GM23338 (cell line): ENCODE data around the gene PKNOX2. TPM values are rescaled to one million over a fixed set of nuclear protein-coding genes. Genes with fewer than 3 reads are reported as not detected.
A peak's percentile ranks its signal among the peaks of the same experiment; 100 is the strongest.

Experiments
- ATAC-seq: fragments of 200-7000 bp; cut with Tn5 transposase; 3 replicates; pipeline ENCODE4 v1.9.1; 2020
- DNase-seq: peaks from one replicate; pipeline ENCODE4 v3.0.0-alpha.2; 2015; ENCODE audit warnings: low spot score
- H2AFZ ChIP-seq: fragments of 200-600 bp; sonication (generic); 2 replicates; pipeline ENCODE4 v1.8.0; 2016; ENCODE audit warnings: antibody characterized with exemption, mild to moderate bottlenecking, moderate library complexity
- H3F3A ChIP-seq: fragments of 200-600 bp; sonication (generic); replicated peaks from 2 replicates; pipeline ENCODE4 v1.8.0; 2017; ENCODE audit warnings: antibody characterized with exemption, mixed run types, low read depth
- H3K27ac ChIP-seq: fragments of 200-600 bp; sonication (generic); 2 replicates; pipeline ENCODE4 v1.6.1; 2016; ENCODE audit warnings: low read depth
- H3K27me3 ChIP-seq: fragments of 200-600 bp; sonication (generic); 2 replicates; pipeline ENCODE4 v1.8.0; 2016; ENCODE audit warnings: mild to moderate bottlenecking, mixed run types, moderate library complexity; ENCODE audit not compliant: insufficient read depth
- H3K36me3 ChIP-seq: fragments of 200-600 bp; sonication (generic); 2 replicates; pipeline ENCODE4 v1.8.0; 2016; ENCODE audit warnings: mild to moderate bottlenecking; ENCODE audit not compliant: insufficient read depth
- H3K4me1 ChIP-seq: fragments of 200-600 bp; sonication (generic); 2 replicates; pipeline ENCODE4 v1.8.0; 2016; ENCODE audit warnings: mild to moderate bottlenecking, moderate library complexity; ENCODE audit not compliant: insufficient read depth
- H3K4me2 ChIP-seq: fragments of 200-600 bp; sonication (generic); 2 replicates; pipeline ENCODE4 v1.7.1; 2017; ENCODE audit warnings: mixed run types
- H3K4me3 ChIP-seq: fragments of 200-600 bp; sonication (generic); 2 replicates; pipeline ENCODE4 v1.6.1; 2016; ENCODE audit warnings: mixed run types
- H3K79me2 ChIP-seq: fragments of 200-600 bp; sonication (generic); replicated peaks from 2 replicates; pipeline ENCODE4 v1.8.0; 2017; ENCODE audit warnings: mild to moderate bottlenecking; ENCODE audit not compliant: insufficient read depth
- H3K9me2 ChIP-seq: fragments of 200-600 bp; sonication (generic); 2 replicates; pipeline ENCODE4 v1.8.0; 2017; ENCODE audit not compliant: insufficient read depth
- H4K20me1 ChIP-seq: fragments of 200-600 bp; sonication (generic); replicated peaks from 2 replicates; pipeline ENCODE4 v1.8.0; 2017; ENCODE audit warnings: mild to moderate bottlenecking; ENCODE audit not compliant: insufficient read depth
- H3K27ac Mint-ChIP-seq: 2 replicates; pipeline ENCODE4 v1.8.0; 2020; ENCODE audit warnings: inconsistent platforms, mild to moderate bottlenecking, moderate library complexity, mixed read lengths
- H3K27me3 Mint-ChIP-seq: 3 replicates; pipeline ENCODE4 v1.8.0; 2022; ENCODE audit warnings: low read depth, mild to moderate bottlenecking, moderate library complexity, mixed read lengths, inconsistent platforms; ENCODE audit not compliant: insufficient read depth, poor library complexity
- H3K36me3 Mint-ChIP-seq: 3 replicates; pipeline ENCODE4 v1.8.0; 2021; ENCODE audit warnings: low read depth, mild to moderate bottlenecking, inconsistent platforms, moderate library complexity, mixed read lengths
- H3K4me1 Mint-ChIP-seq: 3 replicates; pipeline ENCODE4 v1.8.0; 2020; ENCODE audit warnings: mild to moderate bottlenecking, inconsistent platforms, mixed read lengths
- H3K4me3 Mint-ChIP-seq: 3 replicates; pipeline ENCODE4 v1.8.0; 2021; ENCODE audit warnings: moderate library complexity, mild to moderate bottlenecking, inconsistent platforms, mixed read lengths
- H3K9me3 Mint-ChIP-seq: 3 replicates; pipeline ENCODE4 v1.8.0; 2020; ENCODE audit warnings: moderate library complexity, mild to moderate bottlenecking, inconsistent platforms, mixed read lengths
- CTCF ChIP-seq, 2 experiments: fragments of 200-600 bp in 1 of 2; sonication (generic) in 1 of 2; conservative IDR thresholded peaks; 2 replicates each; pipeline versions ENCODE4 v1.5.1 to v1.6.1; 2016 to 2017; ENCODE audit warnings: antibody characterized with exemption in 2 of 2, low read depth in 2 of 2, mild to moderate bottlenecking in 2 of 2, moderate library complexity in 1 of 2
- ETS1 ChIP-seq: IDR thresholded peaks from 2 replicates; pipeline ENCODE4 v1.6.1; 2016; ENCODE audit warnings: antibody characterized with exemption
- EZH2 ChIP-seq: fragments of 200-600 bp; sonication (generic); IDR thresholded peaks from one replicate; pipeline ENCODE4 v1.8.0; 2017; ENCODE audit warnings: antibody characterized with exemption, mild to moderate bottlenecking, low read depth; ENCODE audit not compliant: unreplicated experiment
- EZH2phosphoT487 ChIP-seq: fragments of 200-600 bp; sonication (generic); IDR thresholded peaks from one replicate; pipeline ENCODE4 v1.8.1; 2018; ENCODE audit warnings: antibody characterized with exemption; ENCODE audit not compliant: unreplicated experiment
- JUNB ChIP-seq: IDR thresholded peaks from one replicate; pipeline ENCODE4 v1.6.1; 2016; ENCODE audit warnings: antibody characterized with exemption; ENCODE audit not compliant: unreplicated experiment
- NANOG ChIP-seq: IDR thresholded peaks from 2 replicates; pipeline ENCODE4 v1.6.1; 2016; ENCODE audit warnings: antibody characterized with exemption, borderline replicate concordance
- POLR2AphosphoS5 ChIP-seq: IDR thresholded peaks from 2 replicates; pipeline ENCODE4 v1.6.1; 2016; ENCODE audit warnings: antibody characterized with exemption, low read depth
- REST ChIP-seq: IDR thresholded peaks from one replicate; pipeline ENCODE4 v1.6.1; 2018; ENCODE audit warnings: antibody characterized with exemption; ENCODE audit not compliant: unreplicated experiment
- STAT1 ChIP-seq: IDR thresholded peaks from one replicate; pipeline ENCODE4 v1.6.1; 2016; ENCODE audit warnings: antibody characterized with exemption; ENCODE audit not compliant: unreplicated experiment
- ZNF114 ChIP-seq: fragments of 250-450 bp; sonication (Bioruptor Pico); IDR thresholded peaks from 2 replicates; pipeline ENCODE4 v1.5.0; 2020; ENCODE audit warnings: mild to moderate bottlenecking, moderate library complexity
- ZNF331 ChIP-seq: fragments of 250-450 bp; sonication (Bioruptor Pico); IDR thresholded peaks from 2 replicates; pipeline ENCODE4 v1.5.0; 2020; ENCODE audit warnings: low read depth, mild to moderate bottlenecking, moderate library complexity
- polyA plus RNA-seq: library from polyadenylated mRNA; unstranded; fragments of >200 nt; fragmentation: Nextera tagmentation; extraction: Ambion mirVana; gene quantifications from 2 replicates; pipeline ENCODE4 v1.2.1, GENCODE V29; 2016
- total RNA-seq: library from RNA; depleted of rRNA; stranded (reverse); fragments of >200 nt; shearing (Covaris generic); gene quantifications from 2 replicates; pipeline ENCODE4 v1.2.3, GENCODE V29; 2014

The PKNOX2 gene
- total and polyA plus RNA-seq, 2 experiments from 2014 or later: 0.42 to 0.83 TPM

- no peak for TF ChIP-seq REST
- no peak for TF ChIP-seq POLR2AphosphoS5
- no peak for TF ChIP-seq ETS1
- TF ChIP-seq ZNF114 (CRISPR knock-in tag): no peak
- TF ChIP-seq NANOG: no peak
- TF ChIP-seq ZNF331 (CRISPR knock-in tag): no peak
These were observed 97.0 kb downstream of the PKNOX2 start (continued) for GRCh38 chr11:125261588-125261987.

- Histone ChIP-seq H3K4me3 (peak overlapping the region; percentile 49), H3K4me1 (peaks cover 25% of the 10 kb centered on the region; the same call in 1 of the 2 replicates)
- peaks cover 45% of the 10 kb centered on the region for H3K4me1 Mint-ChIP-seq
These were observed 97.8 kb downstream of the PKNOX2 start for GRCh38 chr11:125262194-125262829.

GRCh38 chr11:125262830-125263218 lies 98.3 kb downstream of the PKNOX2 start:
- H3K4me3 ChIP-seq: peak overlapping the region; percentile 49
- Mint-ChIP-seq H3K27ac (peak overlapping the region; percentile 42; the same call in 1 of the 2 replicates), H3K27me3 (peaks cover 31% of the 10 kb centered on the region), H3K4me1 (peaks cover 46% of the 10 kb centered on the region), H3K4me3 (peak overlapping the region; percentile 53), H3K36me3 (no peaks in the 10 kb centered on the region), H3K9me3 (no peaks in the 10 kb centered on the region)
- H3F3A ChIP-seq: no peaks in the 10 kb centered on the region
- no peaks in the 10 kb centered on the region for H3K36me3 ChIP-seq
- no peaks in the 10 kb centered on the region for H3K79me2 ChIP-seq
- peaks cover 35% of the 10 kb centered on the region for H3K27me3 ChIP-seq
- H3K27ac ChIP-seq: no peak overlapping the region
- H3K9me2 ChIP-seq: no peaks in the 10 kb centered on the region; the same call in 1 of the 2 replicates
- peak overlapping the region; percentile 99 for H2AFZ ChIP-seq
- peak overlapping the region; percentile 89 for H3K4me2 ChIP-seq
- DNase-seq (no peak), ATAC-seq (peak; percentile 66)
- TF ChIP-seq JUNB (no peak), EZH2phosphoT487 (no peak), POLR2AphosphoS5 (no peak), STAT1 (no peak), EZH2 (peak; percentile 36), CTCF (conservative IDR thresholded peaks at IDR 0.05; ENCODE audit: low read depth in 2 of 2) (no peak)
- peaks cover 25% of the 10 kb centered on the region; the same call in 1 of the 2 replicates for H3K4me1 ChIP-seq
- H4K20me1 ChIP-seq: no peaks in the 10 kb centered on the region

More at GRCh38 chr11:125262194-125262829, 97.8 kb downstream of the PKNOX2 start:
- peak; percentile 7 for ATAC-seq
- Histone ChIP-seq H3K27me3 (peaks cover 35% of the 10 kb centered on the region), H3K27ac (no peak overlapping the region), H3K36me3 (no peaks in the 10 kb centered on the region), H3F3A (no peaks in the 10 kb centered on the region), H3K9me2 (no peaks in the 10 kb centered on the region; the same call in 1 of the 2 replicates), H3K4me2 (peak overlapping the region; percentile 89), H2AFZ (peak overlapping the region; percentile 99), H4K20me1 (no peaks in the 10 kb centered on the region), H3K79me2 (no peaks in the 10 kb centered on the region)
- TF ChIP-seq NANOG: no peak
- Mint-ChIP-seq H3K9me3 (no peaks in the 10 kb centered on the region), H3K36me3 (no peaks in the 10 kb centered on the region), H3K27ac (peak overlapping the region; percentile 42; the same call in 1 of the 2 replicates), H3K27me3 (peaks cover 27% of the 10 kb centered on the region), H3K4me3 (peak overlapping the region; percentile 53)
- DNase-seq: no peak
